ENCODE measurements around the gene CCL20.

The CCL20 gene

DNA sequence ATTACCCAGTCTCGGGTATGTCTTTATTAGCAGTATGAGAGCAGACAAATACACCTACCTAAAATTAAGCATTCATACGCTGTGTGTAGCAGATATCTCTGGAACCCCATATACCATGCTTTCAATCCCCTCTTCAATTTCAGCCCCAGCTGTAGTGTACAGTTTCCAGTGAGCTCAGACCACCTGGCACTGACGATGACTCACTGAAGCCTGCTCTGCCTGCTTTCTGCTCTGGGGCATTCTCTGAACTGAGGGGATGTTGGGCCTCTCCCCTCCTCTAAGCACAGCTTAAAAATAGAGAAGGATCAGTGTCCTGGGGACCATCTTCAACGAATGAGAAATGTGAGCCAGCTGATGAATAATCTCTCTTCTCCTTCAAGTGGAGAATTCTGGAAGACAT lies 8.7 kb upstream of the CCL20 start:
- no peak for DNase-seq

DNA sequence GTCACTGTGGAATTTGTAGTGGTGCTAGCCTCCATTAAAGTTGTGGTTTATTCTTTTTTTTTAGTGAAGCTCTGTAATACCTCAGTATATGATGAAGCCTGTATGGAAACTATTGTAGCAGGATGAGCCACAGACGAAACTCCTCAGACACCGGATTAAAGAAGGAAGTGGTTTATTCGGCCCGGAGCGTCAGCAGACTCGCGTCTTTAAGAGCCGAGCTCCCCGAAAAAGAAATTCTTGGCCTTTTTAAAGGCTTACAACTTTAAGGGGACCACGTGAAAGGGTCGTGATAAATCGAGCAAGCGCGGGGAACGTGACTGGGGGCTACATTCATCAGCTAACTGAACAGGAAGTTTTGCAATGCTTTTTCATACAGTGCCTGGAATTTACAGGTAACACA lies 8.1 kb upstream of the CCL20 start:
- DNase-seq = no peak

GRCh38 chr2:227808936-227809335 lies 4.7 kb upstream of the CCL20 start:
- DNase-seq = no peak

- no peak for DNase-seq
These were observed 1.6 kb upstream of the CCL20 start for GRCh38 chr2:227812001-227812400.

DNA sequence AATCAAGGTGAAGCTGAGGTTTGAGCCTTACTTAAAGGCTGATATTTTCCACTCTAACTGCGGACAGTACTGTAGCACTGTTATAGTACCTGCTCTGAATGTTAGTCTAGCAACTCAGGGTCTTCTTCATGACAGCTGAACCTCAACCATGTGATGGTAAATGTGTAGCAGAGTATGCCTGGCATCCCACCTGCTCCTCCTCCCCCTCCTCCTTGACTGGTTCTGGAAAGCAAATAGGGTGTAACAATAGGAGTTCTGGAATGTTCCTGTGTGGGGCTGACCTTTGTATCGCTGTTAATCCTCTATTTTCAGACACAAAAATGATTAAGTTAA lies 447 bp upstream of the CCL20 start:
- DNase-seq = no peak

DNA sequence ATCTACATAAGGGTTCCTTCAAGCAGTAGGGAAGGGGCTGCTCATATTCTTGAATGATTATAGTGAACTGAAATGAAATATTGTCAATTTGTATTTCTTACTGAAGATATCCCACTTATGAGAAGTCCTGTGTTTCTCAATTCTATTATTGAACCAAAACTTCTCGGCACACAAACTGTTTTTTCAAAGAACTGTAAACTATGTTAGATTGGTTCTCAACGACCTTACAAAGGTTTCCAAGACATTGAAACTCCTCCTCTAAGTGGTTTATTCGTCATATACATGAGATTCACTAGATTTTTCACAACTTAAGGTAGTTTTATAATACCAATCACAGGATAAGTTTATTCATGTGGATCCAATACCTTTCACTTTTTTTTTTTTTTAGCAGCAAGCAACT lies 1.4 kb downstream of the CCL20 start:
- DNase-seq = no peak

DNA sequence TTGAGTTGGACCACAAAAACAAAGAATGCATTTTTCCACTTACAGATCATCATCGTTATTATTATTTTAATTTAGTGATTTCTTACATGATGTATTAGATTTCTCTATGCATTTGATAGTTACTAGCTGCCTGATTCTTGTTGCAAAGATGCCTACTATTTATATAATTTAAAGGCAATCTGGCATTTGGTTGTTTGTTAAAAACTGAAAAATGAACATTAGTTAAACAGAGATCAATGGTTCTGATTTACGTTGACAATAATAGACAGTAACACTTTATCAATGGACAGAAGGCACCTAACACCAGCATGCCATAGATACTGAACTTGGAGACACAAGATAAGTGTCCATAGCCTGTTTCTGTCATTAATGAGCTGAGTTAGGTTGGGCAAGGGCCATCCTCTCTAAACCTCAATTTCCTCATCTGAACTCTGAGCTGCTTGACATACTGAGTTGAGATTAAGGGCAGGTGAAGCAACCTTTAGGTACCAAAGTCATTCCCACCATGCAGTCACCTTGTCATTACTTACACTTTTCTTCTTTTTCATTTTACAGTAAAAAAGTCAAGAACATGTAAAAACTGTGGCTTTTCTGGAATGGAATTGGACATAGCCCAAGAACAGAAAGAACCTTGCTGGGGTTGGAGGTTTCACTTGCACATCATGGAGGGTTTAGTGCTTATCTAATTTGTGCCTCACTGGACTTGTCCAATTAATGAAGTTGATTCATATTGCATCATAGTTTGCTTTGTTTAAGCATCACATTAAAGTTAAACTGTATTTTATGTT lies 3.1 kb downstream of the CCL20 start:
- DNase-seq = no peak

GRCh38 chr2:227817336-227817735 lies 3.7 kb downstream of the CCL20 start:
- no peak for DNase-seq

DNA sequence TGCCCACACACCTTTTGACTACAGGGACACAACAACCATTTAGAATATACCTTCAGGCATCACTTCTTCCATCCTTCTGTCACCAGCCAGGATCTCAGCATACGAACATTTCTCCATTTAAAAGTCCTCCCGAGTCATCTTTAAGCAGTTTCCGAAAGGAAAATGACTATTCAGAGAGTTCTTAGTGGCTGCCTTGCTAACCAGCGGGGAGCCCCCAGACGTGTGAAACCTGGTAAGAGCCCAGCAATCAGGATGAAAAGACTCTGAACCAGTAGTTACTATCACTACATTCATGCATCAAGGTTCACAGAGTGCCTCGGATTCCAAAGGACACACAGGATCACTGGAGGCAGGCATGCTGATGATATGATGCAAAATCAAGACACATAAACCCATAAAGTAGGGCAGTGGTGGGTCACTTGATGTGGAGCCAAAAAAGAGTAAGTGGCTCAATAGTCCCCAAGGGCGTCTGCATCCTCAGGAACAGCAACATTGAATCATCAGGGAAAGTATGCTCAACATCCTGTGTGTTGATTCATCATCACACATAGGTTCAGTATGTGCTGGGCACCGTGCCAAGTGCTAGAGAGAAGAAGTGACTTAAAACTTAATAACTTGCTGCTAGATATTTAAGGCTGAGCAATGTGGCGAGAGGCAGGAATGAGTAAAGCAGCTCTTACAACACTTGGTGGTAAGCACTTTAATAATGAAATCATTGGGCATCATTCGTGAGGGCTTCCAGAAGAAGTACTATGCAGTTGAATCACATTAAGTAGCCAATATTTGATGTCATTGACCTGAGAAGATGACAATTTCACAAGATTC lies 4.4 kb downstream of the CCL20 start:
- DNase-seq = peak; percentile 46

GRCh38 chr2:227818675-227819397 lies 5.2 kb downstream of the CCL20 start:
- no peak for DNase-seq

DNA sequence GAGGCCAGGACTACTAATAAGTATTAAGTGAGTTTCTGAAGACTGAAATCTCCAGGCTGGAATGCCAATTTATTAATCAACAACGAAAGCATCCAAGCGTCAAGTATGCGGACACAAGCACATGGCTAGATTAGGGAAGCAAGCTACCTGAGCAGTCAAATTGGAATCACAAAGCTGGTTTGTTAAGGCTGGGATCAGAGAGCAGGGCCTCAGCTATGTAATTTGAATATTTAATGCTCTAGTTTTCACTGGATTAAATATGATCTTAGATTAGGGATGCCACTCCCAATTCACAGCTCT lies 5.7 kb downstream of the CCL20 start:
- no peak for DNase-seq

DNA sequence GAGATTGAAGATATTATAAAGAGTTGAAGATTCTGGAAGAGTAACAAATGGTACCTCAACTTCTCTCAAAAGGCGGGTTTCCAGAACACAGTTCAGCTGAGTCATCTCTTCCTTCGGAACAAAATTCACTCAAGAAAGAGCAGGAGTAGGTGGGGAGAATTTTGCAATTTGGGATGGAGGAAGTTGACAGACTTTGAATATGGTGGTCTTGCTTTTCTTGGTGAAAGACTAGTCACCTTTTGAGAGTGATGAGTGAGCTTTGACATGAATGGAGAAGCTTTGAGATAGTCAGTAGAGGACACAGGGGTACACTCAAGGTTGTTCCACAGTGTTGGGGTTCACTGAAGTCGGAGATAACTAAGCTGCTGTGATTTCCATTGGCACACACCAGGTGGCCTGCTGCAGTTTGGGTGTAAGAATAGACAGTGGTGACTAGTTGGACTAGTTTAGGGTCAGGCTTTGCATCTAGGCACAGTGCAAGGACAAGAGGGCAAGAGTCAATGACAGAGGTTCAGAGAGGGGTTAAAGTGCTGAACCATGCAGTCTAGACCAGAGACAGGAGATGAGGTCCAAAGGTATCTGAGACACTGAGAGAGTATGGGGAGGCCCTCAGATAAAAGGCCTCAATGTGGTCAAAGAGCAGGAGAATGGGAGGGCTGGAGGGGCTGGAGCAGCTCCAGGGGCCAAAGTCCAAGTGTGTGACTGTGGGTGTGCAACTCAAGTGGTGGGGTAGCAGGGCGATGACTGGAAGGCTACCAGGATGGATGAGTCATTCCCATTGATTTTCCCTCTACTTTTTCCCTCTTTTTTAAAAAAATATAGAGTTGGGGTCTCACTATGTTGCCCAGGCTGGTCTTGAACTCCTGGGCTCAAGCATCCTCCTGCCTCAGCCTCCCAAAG lies 7.7 kb downstream of the CCL20 start:
- DNase-seq = no peak

DNA sequence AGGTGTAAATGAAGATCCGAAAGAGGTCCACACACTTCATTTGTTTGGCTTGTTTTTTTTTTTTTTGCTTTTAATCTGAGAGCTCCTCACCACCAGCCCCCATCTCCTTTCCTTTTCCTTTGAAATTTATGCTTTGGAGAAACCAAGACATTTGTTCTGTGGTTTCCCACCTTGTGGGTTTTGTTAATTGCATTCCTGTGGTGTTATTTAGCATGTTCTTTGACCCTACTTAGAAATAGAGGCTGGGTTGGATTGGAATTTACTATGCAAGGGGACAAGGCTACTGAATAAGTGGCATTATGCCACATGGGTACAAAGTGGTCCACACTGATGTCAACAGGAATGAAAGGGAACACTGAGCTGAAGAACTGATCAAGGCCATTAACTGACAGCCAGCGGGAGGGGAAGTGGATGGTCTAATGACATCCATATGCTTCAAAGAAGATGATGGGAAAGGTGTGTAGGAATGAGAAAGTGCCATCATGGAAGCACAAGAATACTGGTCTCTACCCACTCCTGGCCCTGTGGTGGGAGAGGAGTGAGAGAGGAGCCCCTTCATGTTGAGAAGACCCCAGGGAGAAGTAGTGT lies 8.9 kb downstream of the CCL20 start:
- no peak for DNase-seq

GRCh38 chr2:227823922-227824321 lies 10.3 kb downstream of the CCL20 start:
- DNase-seq = no peak

- DNase-seq = no peak
These were observed 11.1 kb downstream of the CCL20 start for GRCh38 chr2:227824711-227825110.

DNA sequence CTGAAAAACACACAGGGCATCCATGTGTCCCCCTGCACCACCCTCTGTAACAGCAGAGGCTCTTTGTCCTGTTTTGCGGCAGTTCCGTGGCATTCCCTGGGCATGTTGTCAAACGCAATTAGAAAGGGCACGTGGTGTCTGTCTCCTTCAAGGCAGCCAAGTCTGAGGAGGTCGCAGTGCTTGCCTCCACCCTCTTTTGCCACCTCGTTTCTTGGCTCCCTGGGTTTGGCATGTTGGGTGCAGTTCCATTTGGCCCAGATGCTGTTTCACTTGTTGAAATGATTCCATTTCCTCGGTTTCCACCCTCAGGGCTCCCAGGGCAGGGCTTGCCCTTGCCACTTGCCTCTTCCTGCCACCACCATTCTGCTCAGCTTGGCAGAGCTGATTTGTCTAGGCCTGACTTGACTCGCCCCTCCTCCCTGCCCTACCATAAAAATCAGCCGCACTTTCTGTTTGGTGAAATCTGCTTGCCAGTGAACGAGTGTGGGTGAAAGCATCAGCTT lies 12.4 kb downstream of the CCL20 start:
- DNase-seq = no peak

- DNase-seq = no peak
These were observed 12.9 kb downstream of the CCL20 start for GRCh38 chr2:227826563-227826962.

- DNase-seq = no peak
These were observed 13.5 kb downstream of the CCL20 start for GRCh38 chr2:227827143-227827542.

DNA sequence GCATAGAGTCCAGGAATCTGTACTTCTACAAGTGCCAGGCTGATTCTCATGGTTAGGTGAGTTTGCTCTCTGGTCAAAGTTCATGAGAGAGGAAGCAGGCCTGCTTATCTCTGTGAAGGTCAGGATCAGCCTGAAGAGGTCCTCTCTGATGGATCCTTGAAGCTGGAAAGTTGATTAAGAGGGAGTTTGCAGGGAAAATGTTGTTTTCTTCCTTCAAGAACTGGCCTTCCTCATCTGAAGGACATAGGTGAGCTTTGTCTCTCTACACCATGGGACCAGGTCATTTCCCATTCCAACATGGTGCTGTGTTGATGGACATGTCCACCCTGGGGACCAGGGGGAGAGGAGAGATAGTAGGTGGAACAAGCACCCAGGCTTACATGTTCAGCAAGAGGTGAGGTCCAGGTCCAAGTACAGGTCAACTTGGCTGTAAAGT lies 14.9 kb downstream of the CCL20 start:
- DNase-seq = no peak

GRCh38 chr2:227829337-227829736 lies 15.7 kb downstream of the CCL20 start:
- no peak for DNase-seq

DNA sequence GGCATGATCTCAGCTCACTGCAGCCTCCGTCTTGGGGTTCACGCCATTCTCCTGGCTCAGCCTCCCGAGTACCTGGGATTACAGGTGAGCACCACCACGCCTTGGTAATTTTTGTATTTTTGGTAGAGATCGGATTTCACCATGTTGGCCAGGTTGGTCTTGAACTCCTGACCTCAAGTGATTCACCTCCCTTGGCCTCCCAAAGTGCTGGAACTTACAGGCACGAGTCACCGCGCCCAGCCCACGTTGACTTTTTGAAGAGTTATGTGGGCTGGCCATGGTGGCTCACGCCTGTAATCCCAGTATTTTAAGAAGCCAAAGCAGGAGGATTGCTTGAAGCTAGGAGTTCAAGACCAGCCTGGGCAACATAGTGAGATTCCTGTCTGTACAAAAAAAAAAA lies 20.8 kb downstream of the CCL20 start:
- no peak for DNase-seq

- DNase-seq = no peak
These were observed 21.4 kb downstream of the CCL20 start for GRCh38 chr2:227834916-227835650.

Measured in right hindlimb (tissue), 1 donor.